Gastroesophageal sphincter (tissue), 4 donors: Measurements from ENCODE around the gene RMND5B. TPM values are rescaled to one million over a fixed set of nuclear protein-coding genes. Genes with fewer than 3 reads are reported as not detected.

Experiments used
- ATAC-seq: fragments of 150-250 bp; one replicate; pipeline ENCODE4 v1.9.1; 2016; ENCODE audit warnings: mild to moderate bottlenecking, moderate library complexity
- H3K27ac ChIP-seq, 4 donors: fragments of 200-600 bp; sonication (generic) in 3 of 4; 1 replicate in 3 of 4; 2 replicates in 1 of 4; pipeline ENCODE4 v1.5.1; 2016 to 2019
- H3K27me3 ChIP-seq: fragments of 200-600 bp; sonication (generic); one replicate; pipeline ENCODE4 v1.5.1; 2019
- H3K36me3 ChIP-seq, 2 donors: fragments of 200-600 bp; sonication (generic); one replicate each; pipeline ENCODE4 v1.5.1; 2019; ENCODE audit warnings: control low read depth in 1 of 2
- H3K4me1 ChIP-seq, 3 donors: fragments of 200-600 bp; sonication (generic); 1 replicate in 2 of 3; 2 replicates in 1 of 3; pipeline ENCODE4 v1.5.1; 2016 to 2019; ENCODE audit warnings: control low read depth in 2 of 3
- H3K4me3 ChIP-seq, 2 donors: fragments of 200-600 bp; sonication (generic); one replicate each; pipeline ENCODE4 v1.5.1; 2019; ENCODE audit warnings: mild to moderate bottlenecking in 1 of 2, moderate library complexity in 1 of 2
- H3K9me3 ChIP-seq, 3 donors: fragments of 200-600 bp; sonication (generic); one replicate each; pipeline ENCODE4 v1.5.1; 2017 to 2019; ENCODE audit warnings: control low read depth in 2 of 3
- EP300 ChIP-seq: sonication (generic); formaldehyde crosslinking; IDR thresholded peaks from one replicate; pipeline ENCODE4 v1.6.1; 2017; ENCODE audit warnings: antibody characterized with exemption, mild to moderate bottlenecking
- POLR2A ChIP-seq, 2 donors: fragments of 450-650 bp; IDR thresholded peaks; one replicate each; pipeline ENCODE4 v1.6.1; 2017; ENCODE audit warnings: antibody characterized with exemption in 2 of 2, mild to moderate bottlenecking in 2 of 2, moderate library complexity in 1 of 2
- POLR2AphosphoS5 ChIP-seq: sonication (generic); formaldehyde crosslinking; IDR thresholded peaks from one replicate; pipeline ENCODE4 v1.6.1; 2017; ENCODE audit warnings: antibody characterized with exemption
- WGBS, 2 donors: methylation state at CpG; one replicate each; pipeline ENCODE4 v1.1.5; 2018; ENCODE audit warnings: low coverage in 1 of 2; 5-methylcytosine and 5-hydroxymethylcytosine counted together
- total RNA-seq, 4 donors: library from RNA; depleted of rRNA; stranded (reverse); fragments of >200 nt; gene quantifications; one replicate each; pipeline ENCODE4 v1.1.0, GENCODE V29; 2016
- TF ChIP-seq, protein P1 (sequence below), 4 experiments: fragments of 200-600 bp in 2 of 4; fragments of 450-650 bp in 2 of 4; sonication (generic) in 1 of 4; IDR thresholded peaks; one replicate each; pipeline ENCODE4 v1.5.1; 2017 to 2019; ENCODE audit warnings: antibody characterized with exemption in 4 of 4, mild to moderate bottlenecking in 2 of 4, moderate library complexity in 2 of 4

RMND5B gene
- total RNA-seq, 4 donors from 2014 or later = 34.6 to 56.6 (median 41.7) TPM

- WGBS, 2 donors = 80 to 100% methylated on average over 2 to 9 of the region's 9 CpGs
- H3K27ac ChIP-seq = no peak overlapping the region
- H3K4me3 ChIP-seq = no peak overlapping the region
- peaks cover 0 to 11% (median 0%) of the 10 kb centered on the region in 3 donors for H3K4me1 ChIP-seq
- peaks cover 57% of the 10 kb centered on the region for H3K27me3 ChIP-seq
- no peaks in the 10 kb centered on the region for H3K36me3 ChIP-seq
- H3K9me3 ChIP-seq = no peaks in the 10 kb centered on the region
- no peak for ATAC-seq
- TF ChIP-seq POLR2A (IDR thresholded peaks at IDR 0.05) (no peak), EP300 (no peak), POLR2AphosphoS5 (no peak)
- TF ChIP-seq, protein P1, sequence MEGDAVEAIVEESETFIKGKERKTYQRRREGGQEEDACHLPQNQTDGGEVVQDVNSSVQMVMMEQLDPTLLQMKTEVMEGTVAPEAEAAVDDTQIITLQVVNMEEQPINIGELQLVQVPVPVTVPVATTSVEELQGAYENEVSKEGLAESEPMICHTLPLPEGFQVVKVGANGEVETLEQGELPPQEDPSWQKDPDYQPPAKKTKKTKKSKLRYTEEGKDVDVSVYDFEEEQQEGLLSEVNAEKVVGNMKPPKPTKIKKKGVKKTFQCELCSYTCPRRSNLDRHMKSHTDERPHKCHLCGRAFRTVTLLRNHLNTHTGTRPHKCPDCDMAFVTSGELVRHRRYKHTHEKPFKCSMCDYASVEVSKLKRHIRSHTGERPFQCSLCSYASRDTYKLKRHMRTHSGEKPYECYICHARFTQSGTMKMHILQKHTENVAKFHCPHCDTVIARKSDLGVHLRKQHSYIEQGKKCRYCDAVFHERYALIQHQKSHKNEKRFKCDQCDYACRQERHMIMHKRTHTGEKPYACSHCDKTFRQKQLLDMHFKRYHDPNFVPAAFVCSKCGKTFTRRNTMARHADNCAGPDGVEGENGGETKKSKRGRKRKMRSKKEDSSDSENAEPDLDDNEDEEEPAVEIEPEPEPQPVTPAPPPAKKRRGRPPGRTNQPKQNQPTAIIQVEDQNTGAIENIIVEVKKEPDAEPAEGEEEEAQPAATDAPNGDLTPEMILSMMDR (IDR thresholded peaks at IDR 0.05) = no peak
These were observed 31.7 kb downstream of the RMND5B start for GRCh38 chr5:178162481-178162880.

- peak; percentile 94 for ATAC-seq
- no peak for TF ChIP-seq EP300
- TF ChIP-seq, protein P1 (IDR thresholded peaks at IDR 0.05) = peak; percentile 96 to 100 (median 98)
- no peak for TF ChIP-seq POLR2A (IDR thresholded peaks at IDR 0.05)
- TF ChIP-seq POLR2AphosphoS5 = no peak
- no peaks in the 10 kb centered on the region for H3K36me3 ChIP-seq
- H3K27ac ChIP-seq = no peak overlapping the region
- peaks cover 57% of the 10 kb centered on the region for H3K27me3 ChIP-seq
- H3K9me3 ChIP-seq = no peaks in the 10 kb centered on the region
- peak overlapping the region in 1 of 2 donors; percentile 26 for H3K4me3 ChIP-seq
- peaks cover 0 to 11% (median 0%) of the 10 kb centered on the region in 3 donors for H3K4me1 ChIP-seq
- WGBS, 2 donors = 10 to 59% methylated on average over 3 to 25 of the region's 33 CpGs
These were observed 33.2 kb downstream of the RMND5B start for GRCh38 chr5:178163772-178164735.

DNA sequence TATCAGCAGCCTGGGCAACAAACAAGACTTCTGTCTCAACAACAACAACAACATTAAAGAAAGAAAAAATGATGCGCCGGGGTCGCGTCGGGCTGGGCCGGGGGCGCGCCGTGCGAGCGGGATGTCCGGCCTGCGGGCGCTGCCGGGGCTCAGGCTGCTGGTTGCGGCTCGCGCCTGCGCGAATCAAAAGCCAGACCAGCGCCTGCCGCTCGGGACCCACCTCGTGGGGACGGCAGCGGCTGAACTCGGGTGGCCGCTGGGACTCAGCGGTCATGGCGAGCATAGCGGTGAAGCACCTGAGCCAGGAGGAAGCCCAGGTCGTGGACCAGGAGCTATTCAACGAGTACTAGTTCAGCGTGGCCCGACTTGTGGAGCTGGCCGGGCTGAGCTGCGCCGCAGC, 34.8 kb downstream of the RMND5B start:
- Histone ChIP-seq H3K4me1 (peaks cover 0 to 11% (median 0%) of the 10 kb centered on the region in 3 donors), H3K27me3 (peaks cover 57% of the 10 kb centered on the region), H3K9me3 (no peaks in the 10 kb centered on the region), H3K27ac (no peak overlapping the region), H3K4me3 (no peak overlapping the region), H3K36me3 (no peaks in the 10 kb centered on the region)
- TF ChIP-seq, protein P1 (IDR thresholded peaks at IDR 0.05) = no peak
- TF ChIP-seq POLR2A (IDR thresholded peaks at IDR 0.05) (no peak), POLR2AphosphoS5 (no peak), EP300 (no peak)
- WGBS, 2 donors = no CpG with 5 or more reads among the region's 38 CpGs
- ATAC-seq = no peak

GRCh38 chr5:178170455-178170854, 39.6 kb downstream of the RMND5B start:
- Histone ChIP-seq H3K36me3 (no peaks in the 10 kb centered on the region), H3K9me3 (no peaks in the 10 kb centered on the region), H3K27ac (no peak overlapping the region), H3K27me3 (peaks cover 15% of the 10 kb centered on the region), H3K4me3 (no peak overlapping the region), H3K4me1 (no peaks in the 10 kb centered on the region)
- TF ChIP-seq, protein P1 (IDR thresholded peaks at IDR 0.05) = no peak
- TF ChIP-seq POLR2A (IDR thresholded peaks at IDR 0.05) (no peak), POLR2AphosphoS5 (no peak), EP300 (no peak)
- no peak for ATAC-seq
- WGBS, 2 donors = 79 to 83% methylated on average over 1 to 2 of the region's 2 CpGs

GRCh38 chr5:178174456-178174855, 43.6 kb downstream of the RMND5B start:
- TF ChIP-seq EP300 = no peak
- TF ChIP-seq, protein P1 (IDR thresholded peaks at IDR 0.05) = no peak
- TF ChIP-seq POLR2A (IDR thresholded peaks at IDR 0.05) = no peak
- no peak for TF ChIP-seq POLR2AphosphoS5
- Histone ChIP-seq H3K27me3 (peaks cover 1% of the 10 kb centered on the region), H3K4me1 (no peaks in the 10 kb centered on the region), H3K36me3 (no peaks in the 10 kb centered on the region), H3K27ac (no peak overlapping the region), H3K9me3 (peaks cover 0 to 4% (median 0%) of the 10 kb centered on the region in 3 donors), H3K4me3 (no peak overlapping the region)
- no peak for ATAC-seq
- WGBS, 2 donors = 84 to 92% methylated on average over 3 of the region's 3 CpGs
